SK-N-SH (cell line): ENCODE measurements around the gene DR1.

Experiments used
- CTCF ChIP-seq: fragments of 200-600 bp; sonication (generic); IDR thresholded peaks from 2 replicates; pipeline ENCODE4 v1.6.1; 2017; ENCODE audit warnings: antibody characterized with exemption, mild to moderate bottlenecking, moderate library complexity
- EP300 ChIP-seq, 2 experiments: IDR thresholded peaks; 2 replicates each; pipeline versions ENCODE4 v1.4.0 to v1.6.1; 2012; ENCODE audit warnings: borderline replicate concordance in 1 of 2, low read depth in 1 of 2, low read length in 1 of 2
- FOSL2 ChIP-seq: IDR thresholded peaks from 2 replicates; pipeline ENCODE4 v1.4.0; 2012; ENCODE audit warnings: low read depth, mild to moderate bottlenecking, moderate library complexity, borderline replicate concordance
- IRF3 ChIP-seq: fragments of 150-350 bp; IDR thresholded peaks from 2 replicates; pipeline ENCODE4 v1.6.1; 2016; ENCODE audit warnings: mild to moderate bottlenecking, low read depth, low read length
- JUND ChIP-seq: IDR thresholded peaks from 2 replicates; pipeline ENCODE4 v1.4.0; 2012
- POLR2AphosphoS5 ChIP-seq: IDR thresholded peaks from 2 replicates; pipeline ENCODE4 v1.6.1; 2012; ENCODE audit warnings: low read depth, low read length
- TAF1 ChIP-seq: IDR thresholded peaks from 2 replicates; pipeline ENCODE4 v1.6.1; 2012; ENCODE audit warnings: low read depth, mild to moderate bottlenecking, low read length, moderate library complexity, borderline replicate concordance
- ZBTB33 ChIP-seq: IDR thresholded peaks from 2 replicates; pipeline ENCODE4 v1.4.0; 2012; ENCODE audit warnings: low read depth, borderline replicate concordance

GRCh38 chr1:93394514-93394913 is 48.8 kb downstream of the DR1 start:
- TF ChIP-seq POLR2AphosphoS5 (no peak), FOSL2 (no peak), JUND (no peak), CTCF (no peak), ZBTB33 (no peak), TAF1 (no peak), IRF3 (no peak), EP300 (IDR thresholded peaks at IDR 0.05; ENCODE audit: borderline replicate concordance in 1 of 2, low read depth in 1 of 2, low read length in 1 of 2) (no peak)
